CD4-positive, alpha-beta T cell treated with Interleukin-17A for 4 hours (primary cell): Measurements from ENCODE around the gene ABCE1.

Experiments used
- DNase-seq: peaks from one replicate; pipeline ENCODE4 v3.0.0-alpha.2; 2020; ENCODE audit warnings: mixed read lengths

Gene ABCE1

DNA sequence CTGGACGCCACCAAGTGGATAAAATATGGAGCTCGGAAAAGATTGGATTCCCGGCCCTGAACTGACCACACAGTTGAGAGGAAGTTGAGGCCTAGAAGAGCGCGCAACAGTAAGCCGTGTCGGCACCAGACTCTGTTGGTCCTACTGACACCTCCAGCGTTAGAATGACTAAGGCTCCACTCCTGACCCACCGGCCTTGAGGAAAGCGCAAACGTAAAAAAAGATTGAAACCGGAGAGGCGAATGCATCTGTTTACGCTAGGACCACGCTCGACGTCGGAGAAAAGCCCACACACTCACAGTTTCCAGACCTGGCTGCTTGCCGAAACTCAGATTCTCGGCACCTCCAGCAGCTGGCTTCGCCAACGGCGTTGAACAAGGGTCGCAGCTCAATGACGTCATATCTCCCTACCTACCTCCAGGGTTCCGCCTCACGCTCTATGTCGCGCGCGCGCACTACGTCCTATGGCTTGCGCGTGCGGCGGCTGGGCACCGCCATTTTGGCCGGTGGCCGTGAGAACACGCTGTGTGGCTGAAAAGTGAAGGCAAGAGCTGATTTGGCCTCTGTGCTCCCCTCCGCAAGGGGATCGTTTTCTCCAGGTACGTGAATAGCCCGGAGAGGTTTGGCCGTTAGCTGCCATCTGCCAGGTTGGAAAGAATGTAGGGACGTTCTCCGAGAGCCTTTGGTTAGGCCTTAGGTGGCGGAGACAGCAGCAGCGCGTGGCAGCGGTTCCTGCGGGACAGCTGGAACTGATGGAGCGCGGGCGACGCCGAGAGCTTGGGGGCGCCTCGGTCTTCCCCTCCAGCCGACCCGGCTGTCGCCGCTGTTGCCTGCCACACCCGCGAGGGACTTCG, at the start of gene ABCE1, which contains the start of gene ANAPC10:
Gene ABCE1 (plus strand): TSS at position 491 of the 854 bp plus-strand sequence. CDS start 6,102 bp downstream, outside the sequence.
Gene ANAPC10 (minus strand): TSS at position 376 of the 854 bp plus-strand sequence. CDS start 2,097 bp downstream, outside the sequence.
- DNase-seq = peak; percentile 96

DNA sequence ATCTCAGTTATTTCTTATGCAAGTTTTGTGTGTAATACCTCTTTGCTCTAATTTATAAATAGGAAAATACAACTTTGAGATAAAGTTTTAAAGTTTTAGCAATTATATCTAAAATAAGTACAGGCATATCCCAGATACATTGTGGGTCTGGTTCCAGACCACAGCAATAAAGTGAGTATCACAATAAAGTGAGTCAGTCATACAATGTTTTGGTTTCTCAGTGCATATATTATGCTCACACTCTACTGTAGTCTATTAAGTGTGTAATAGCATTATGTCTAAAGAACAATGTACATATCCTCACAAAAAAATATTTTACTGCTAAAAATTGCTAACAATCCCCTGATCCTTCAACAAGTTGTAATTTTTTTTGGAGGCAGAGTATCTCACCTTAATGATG, 49.3 kb upstream of the ABCE1 start:
- no peak for DNase-seq

GRCh38 chr4:145049241-145049640, 48.9 kb upstream of the ABCE1 start:
- DNase-seq = no peak

- no peak for DNase-seq
Observed at GRCh38 chr4:145055533-145056257, 42.4 kb upstream of the ABCE1 start.

DNA sequence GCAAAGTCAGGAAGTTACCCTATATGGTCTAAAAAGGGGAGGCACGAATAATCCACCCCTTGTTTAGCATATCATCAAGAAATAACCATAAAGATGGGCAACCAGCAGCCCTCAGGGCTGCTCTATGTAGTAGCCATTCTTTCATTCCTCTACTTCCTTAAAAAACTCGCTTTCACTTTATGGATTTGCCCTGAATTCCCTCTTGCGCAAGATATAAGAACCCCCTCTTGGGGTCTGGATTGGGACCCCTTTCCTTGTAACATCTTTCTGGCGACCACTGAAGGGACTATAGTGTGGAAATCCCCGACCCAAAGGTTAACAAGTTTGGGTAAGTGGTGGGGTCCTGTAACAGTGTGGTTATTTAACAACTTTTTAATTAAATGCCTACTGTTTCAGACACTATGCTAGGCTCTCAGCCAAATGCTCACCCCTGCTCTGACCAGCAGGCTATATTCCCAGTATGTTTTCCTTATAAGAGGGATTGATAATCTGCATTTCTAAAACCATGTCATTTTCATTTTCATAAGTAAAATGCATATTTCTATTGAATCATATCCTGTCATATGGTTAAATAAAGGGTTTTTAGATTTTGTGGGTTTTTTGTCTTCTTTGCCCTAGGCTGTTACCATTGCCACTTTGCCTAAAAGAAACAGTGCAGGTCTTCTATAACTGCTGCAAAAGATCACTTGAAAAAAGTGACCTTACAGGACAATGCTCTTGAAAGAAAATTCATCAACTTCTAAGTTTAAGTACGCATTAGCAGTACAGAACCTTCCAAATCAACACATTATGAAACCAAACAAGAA, 41.6 kb upstream of the ABCE1 start:
- DNase-seq = no peak

DNA sequence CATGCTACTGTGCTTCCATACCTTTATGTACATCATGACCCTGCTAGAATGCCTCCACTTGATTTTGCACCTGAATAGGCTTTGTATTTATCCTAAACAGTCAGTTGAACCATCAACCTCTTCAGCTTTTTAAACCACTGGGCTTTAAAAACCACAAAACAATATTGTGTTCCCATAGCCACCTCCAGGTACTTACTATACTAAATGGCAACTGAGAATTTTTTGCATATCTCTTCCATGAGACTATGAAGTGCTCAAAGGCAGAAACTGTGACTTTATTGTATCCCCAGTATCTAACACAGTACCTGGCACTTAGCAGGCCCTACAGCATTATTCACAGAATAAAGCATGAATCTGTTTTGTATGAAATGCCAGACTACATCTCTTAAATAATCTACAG, 39.9 kb upstream of the ABCE1 start:
- no peak for DNase-seq

DNA sequence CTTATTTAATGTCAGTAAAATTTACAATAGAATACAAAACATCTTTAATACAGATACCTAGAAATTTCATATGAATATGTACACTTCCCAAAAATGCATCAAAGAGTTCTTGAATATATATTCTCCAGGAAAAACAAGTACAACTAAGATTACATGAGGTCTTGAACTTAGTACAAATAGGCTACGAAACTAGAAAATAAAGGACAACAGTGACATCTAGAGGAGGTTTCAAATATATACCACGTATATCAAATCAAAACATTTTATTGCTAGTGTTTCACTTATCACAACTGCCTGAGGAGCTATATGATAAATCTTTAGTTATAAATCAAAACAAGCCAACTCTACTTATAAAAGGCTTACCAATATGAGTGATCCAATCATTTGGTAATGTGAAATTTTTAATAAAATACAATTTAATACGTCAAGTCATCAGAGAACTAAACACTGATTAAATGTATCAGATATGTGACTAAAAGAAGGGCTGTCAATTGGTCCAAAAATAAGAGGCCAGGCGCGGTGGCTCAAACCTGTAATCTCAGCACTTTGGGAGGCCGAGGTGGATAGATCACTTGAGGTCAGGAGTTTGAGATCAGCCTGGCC, 36.7 kb upstream of the ABCE1 start:
- no peak for DNase-seq

- no peak for DNase-seq
Observed at GRCh38 chr4:145066063-145066501, 32.0 kb upstream of the ABCE1 start.

GRCh38 chr4:145069361-145069760, 28.8 kb upstream of the ABCE1 start:
- no peak for DNase-seq

GRCh38 chr4:145071560-145071959, 26.6 kb upstream of the ABCE1 start:
- DNase-seq = no peak

DNA sequence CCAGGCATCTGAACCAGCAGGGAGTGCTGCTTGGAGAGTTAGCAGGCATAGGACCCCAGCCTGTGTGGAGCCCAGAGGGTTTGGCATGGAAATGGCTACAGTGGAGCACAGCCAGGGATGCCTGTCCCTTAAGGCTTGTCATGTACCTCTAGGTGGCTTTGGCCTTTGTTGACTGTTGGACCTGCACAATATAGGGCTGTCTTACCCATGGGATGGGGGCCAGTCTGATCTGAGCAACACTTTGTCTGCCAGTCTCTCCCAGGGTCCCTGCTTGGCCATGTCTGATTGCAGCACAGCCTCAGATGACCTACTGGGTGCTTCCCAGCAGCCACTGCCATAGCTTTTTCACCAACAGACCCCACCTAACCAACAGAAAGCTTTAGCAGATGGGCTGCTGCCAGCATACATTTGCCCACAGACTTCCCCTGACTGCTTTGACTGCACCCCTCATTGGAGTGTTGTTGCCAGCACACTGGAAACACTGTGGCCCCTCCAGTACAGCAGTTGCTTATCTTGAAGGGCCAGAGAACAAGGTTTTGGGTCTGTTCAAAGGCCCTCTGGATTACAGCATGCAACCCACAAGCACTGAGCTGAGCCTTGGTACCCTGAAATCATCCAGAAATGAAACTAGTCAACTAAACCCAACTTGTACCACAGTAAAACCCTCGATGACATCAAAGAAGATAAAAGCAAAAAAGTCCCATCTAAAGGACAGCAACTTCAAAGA, 22.2 kb upstream of the ABCE1 start:
- DNase-seq = no peak

GRCh38 chr4:145076469-145076855, 21.6 kb upstream of the ABCE1 start:
- no peak for DNase-seq

GRCh38 chr4:145081756-145082155, 16.4 kb upstream of the ABCE1 start:
- no peak for DNase-seq

- DNase-seq = no peak
Observed at GRCh38 chr4:145083891-145084605, 14.1 kb upstream of the ABCE1 start.

DNA sequence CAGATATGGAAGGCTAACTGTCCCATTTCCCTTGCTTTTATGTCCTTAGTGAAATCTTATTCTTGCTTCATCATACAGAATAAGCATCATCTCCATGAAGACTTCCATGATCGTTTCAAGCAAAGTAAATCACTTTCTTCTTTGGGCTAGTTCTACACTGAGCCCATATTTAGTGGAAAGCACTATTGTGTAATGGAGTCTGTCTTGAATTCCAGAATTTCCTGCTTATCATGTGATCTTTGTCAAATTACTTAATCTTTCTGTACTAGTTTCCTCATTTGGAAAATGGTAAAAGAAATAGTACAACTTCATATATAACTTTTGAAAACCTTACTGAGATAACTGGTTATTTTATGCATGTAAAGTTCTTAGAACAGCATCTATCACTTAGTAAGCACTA, 7.7 kb upstream of the ABCE1 start:
- DNase-seq = no peak

GRCh38 chr4:145093638-145094037, 4.5 kb upstream of the ABCE1 start:
- DNase-seq = no peak

DNA sequence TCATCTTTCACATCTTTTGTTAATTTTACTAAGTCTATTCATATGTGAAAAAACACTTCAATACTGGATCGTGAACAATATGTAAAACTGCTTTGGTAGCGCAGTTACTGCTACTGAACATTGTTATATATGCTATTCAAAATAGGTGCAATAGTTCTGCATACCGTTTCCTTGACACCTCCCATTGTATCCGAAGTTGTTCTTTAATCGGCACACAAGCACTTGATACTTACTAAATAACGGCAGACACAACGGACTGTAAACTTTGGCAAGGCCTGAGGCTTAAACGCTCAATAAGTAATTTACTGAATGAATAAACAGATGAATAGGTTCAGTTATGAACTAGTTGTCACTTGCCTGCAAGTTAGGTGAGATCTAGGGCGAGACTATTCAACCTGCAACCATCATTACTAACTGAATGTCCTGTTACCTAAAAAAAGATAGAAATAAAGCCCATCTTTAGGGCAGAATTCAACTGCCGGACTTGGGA, 735 bp upstream of the ABCE1 start:
- no peak for DNase-seq

DNA sequence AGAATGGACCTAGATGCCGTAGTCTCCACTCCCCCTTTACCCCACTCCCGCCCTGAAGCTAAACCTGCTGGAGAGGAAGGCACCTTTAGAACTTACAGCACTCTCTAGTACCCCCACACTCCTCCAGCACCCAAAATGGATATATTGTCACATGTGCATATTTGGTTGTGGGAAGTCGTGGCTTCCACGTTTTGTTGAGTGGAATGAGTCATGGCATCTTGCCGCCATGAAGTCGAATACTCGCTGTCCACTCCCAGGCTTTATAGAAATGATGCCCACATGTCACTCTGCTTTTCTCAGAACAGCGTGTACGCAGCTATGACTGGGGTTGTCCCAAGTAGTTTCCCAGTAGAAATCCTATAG, 545 bp downstream of the ABCE1 start:
- DNase-seq = peak; percentile 45

GRCh38 chr4:145099653-145100052, 1.5 kb downstream of the ABCE1 start:
- DNase-seq = no peak

DNA sequence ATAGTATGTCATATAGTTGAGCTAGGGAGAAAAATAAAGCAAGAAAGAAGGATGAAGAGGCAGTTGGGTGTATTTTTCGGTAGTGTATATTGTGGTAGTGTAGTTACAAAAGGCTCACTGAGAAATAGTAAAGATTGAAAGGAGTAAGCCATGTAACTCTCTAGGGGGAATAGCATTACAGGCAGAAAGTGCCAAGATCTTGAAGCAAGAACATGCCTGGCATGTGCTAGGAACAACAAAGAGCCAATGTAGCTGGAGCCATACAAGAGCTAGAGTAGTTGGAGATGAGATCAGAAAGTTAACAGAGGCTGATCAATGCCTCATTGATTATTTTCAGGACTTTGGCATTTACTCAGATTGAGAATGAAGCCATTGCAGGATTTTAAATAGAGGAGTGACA, 3.0 kb downstream of the ABCE1 start:
- no peak for DNase-seq

DNA sequence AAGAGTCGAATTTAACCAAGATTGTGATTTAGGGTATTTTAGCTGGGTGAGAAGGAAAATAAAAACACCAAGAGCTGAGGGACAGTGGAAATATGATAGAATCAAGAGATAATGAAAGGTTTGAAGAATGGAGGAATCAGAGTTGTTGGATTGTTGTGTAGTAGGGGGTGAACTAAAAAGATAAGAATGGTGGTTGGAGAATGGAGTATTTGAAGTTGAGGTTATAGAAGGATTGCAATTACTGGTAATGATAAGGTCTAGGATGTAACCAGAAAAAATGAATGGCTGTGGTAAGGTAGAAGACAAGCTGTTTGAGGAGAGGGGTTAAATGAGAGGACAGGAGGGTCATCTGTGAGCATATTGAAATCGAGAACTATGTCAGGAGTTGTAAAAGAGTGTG, 4.5 kb downstream of the ABCE1 start:
- no peak for DNase-seq
